Measurements from ENCODE around the gene GSK3B.

DNA sequence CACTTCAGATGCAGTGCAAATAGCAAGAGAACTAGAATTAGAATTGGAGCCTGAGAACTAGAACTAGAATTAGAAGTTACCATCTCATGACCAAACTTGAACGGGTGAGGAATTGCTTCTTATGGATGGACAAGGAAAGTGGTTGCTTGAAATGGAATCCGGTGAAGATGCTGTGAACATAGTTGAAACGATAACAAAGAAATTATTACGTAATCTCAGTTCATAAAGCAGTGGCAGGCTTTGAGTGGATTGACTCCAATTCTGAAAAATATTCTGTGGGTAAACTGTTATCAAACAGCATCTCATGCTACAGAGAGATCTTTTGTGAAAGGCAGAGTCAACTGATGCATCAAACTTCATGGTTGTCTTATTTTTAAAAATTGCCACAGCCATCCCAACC, 48.0 kb upstream of the GSK3B start:
- TF ChIP-seq CTCF (IDR thresholded peaks at IDR 0.05; ENCODE audit: low read length) = no peak
- TF ChIP-seq EZH2phosphoT487 (IDR thresholded peaks at IDR 0.05; ENCODE audit: low read length) = no peak
- no peak for TF ChIP-seq EZH2 (optimal IDR thresholded peaks at IDR 0.05; ENCODE audit: low read depth, low read length)
